ENCODE data around the gene GPR141.
"Not testable (repeated sequence)": the region's sequence is repeated elsewhere in the genome, so short reads cannot be mapped to it uniquely, and the experiment has no call there.

The GPR141 gene

DNA sequence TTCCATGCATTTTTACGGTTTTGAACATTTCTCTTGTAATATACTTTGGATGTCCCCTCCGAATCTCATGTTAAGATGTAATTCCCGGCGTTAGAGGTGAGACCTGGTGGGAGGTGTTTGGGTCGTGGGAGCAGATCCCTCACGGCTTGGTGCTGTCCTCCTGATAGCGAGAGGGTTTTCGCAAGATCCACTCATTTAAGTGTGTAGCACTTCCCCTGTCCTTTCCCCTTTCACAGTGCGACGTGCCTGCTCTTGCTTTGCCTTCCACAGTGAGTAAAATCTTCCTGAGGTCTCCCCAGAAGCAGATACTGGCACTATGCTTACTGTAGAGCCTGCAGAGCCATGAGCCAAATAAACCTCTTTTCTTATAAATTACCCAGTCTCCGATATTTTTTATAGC, 6.6 kb downstream of the GPR141 start:
- FAIRE-seq: no peak

DNA sequence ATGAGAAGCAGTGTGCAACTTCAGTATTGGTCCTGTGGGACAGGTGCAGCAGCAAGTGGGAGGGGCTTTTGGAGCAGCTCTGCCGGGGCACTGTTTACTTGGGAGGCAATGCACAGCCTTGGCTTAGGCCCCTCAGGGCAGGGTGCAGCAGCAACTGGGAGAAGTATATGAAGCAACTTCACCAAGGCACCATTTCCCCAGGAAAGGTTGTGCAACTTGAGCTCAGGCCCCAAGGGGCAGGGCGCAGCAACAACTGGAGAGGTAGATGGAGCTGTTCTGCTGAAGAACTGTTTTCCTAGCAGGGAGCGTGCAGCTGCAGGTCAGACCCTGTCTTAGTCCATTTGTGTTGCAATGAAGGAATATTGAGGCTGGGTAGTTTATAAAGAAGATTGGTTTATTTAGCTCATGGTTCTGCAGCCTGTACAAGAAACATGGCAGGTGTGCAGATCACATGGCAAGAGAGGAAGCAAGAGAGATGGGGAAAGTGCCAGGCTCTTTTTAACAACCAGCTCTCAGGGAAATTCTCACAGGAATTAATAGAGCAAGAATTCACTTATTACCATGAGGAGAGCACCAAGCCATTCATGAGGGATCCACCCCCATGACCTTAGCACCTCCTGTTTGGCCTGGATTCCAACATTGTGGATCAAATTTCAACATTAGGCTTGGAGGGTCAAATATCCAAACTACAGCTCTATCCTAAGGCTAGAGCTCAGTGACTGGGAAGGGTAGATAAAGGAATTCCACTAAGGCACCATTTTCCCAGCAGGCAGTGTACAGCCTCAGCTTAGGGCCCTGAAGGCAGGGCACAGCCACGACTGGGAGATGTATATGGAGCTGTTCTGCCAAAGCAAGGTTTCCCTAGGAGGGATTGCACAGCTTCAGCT, 10.9 kb downstream of the GPR141 start:
- no peak for FAIRE-seq

DNA sequence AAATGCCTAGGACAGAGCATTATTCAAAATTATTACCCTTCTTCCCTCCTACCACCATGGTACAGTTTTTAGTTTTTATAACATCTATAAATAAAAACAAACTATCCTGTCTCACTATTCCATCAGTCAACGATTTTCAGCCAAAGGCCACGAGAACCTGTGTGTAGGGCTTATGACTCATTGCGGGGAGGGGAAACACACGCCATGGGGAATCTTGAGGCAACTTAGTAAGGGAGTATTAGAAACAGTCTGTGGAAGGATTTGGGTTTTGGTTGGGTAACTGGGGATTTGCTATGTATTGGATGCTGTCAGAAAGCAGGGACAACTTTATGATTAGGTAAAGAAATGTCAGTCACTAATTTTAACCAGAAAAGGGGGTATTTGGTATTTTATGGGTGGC, 14.7 kb downstream of the GPR141 start:
- no peak for FAIRE-seq

DNA sequence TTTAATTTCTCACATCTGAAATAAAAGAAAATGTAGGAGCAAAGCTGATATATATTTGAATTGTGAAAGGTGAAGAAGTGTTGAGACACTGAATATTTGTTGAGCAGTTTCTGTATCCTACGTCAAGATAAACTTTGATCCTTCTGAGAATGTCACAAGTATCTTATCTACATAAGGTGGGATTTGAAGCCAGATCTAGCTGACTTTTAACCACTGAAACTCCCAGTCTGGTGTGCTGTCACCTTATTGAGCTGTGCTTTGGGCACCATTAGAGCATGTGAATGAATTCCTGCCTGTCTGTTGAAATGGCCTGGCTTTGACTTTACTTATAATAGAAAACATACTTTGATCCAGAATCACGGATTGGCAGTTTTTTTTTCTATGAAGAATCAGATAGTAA, 15.2 kb downstream of the GPR141 start:
- FAIRE-seq: no peak

DNA sequence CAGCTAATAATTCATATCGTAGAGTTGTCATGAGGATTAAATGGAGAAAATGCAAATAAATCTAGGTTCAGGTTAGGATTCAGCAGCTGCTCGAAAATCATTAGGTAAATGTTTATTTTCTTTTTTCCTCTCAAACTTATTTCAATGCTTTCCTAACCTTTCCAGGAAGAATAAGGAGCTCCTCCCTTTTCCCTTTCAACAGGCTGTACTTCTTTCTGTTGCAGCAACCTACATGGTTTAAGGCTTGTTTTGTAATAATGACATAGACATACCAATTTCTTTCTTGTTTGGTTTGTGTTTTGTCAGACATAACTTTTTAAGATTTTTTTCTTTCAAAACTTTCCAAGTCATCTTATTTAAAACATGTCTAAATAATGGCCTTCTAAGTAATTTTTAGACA, 18.2 kb downstream of the GPR141 start:
- FAIRE-seq: no peak

DNA sequence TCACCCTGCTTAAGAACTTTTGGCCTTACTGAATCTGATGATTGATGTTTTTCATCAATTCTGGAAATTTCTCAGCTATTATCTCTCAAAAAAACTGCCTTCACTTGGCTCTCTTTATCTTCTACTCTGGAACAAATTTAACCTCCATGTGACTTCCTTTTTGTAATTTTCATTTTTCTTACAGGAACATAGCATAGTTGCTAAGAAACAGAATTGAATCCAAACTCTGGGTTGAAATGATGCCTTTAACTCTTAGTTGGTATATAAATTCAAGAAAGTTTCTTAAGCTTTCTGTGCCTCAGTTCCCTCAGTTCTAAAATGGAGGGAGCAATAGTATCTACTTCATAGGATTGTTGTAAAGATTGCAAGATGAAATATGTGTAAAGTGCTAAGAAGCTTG, 19.8 kb downstream of the GPR141 start:
- FAIRE-seq: no peak

DNA sequence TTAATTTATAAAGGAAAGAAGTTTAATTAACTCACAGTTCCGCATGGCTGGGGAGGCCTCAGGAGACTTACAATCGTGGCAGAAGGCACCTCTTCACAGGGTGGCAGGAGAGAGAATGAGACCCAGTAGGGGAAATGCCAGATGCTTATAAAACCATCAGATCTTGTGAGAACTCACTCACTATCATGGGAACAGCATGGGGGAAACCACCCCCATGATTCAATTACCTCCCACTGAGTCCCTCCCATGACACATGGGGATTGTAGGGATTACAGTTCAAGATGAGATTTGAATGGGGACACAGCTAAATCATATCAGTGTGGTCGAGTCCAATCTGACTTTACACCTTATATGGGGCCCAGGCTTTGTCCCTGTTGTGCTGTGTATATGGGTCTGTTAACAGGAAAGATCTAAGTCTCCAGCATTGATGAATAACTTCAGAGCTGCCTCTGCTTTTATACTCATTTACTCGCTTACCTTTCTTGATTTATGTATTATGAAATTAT, 20.8 kb downstream of the GPR141 start:
- not testable (repeated sequence) for FAIRE-seq

DNA sequence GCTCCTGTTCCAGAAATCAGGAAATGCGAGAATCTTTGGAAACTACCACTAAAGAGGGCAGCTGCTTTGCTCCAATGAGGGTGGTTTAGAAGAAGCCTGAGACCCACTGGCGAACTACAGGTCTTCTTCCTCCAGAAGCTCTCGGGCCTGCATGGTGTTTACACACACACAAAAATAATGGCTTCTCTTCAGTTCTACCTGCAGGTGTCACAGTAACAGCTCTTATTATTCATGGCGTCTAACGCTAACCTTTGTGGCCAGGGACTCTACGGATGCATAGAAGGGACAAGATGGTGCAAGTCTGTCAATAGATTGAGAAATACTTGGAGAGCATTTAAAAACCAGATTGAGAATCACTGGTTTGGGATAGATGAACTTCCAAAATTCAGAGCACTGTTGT, 22.4 kb downstream of the GPR141 start:
- FAIRE-seq: no peak

DNA sequence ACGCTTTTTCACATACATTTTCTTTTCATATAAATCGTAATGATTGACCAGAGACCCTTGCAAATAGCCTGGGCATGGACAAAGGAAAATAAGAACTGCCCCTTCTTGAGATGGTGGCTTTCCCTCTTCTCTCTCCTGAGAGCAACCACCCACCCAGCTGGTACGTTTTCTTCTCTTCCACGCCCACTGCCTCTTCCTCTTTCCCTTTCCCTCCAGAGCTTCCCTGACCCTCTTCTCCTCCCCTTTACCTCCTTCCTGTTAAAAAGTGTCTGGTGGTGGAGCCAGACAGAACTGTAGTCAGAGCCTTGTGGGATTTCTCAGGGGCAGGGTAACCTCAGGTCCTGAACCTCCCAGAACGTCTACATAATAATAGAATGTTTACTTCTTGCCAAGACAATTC, 23.2 kb downstream of the GPR141 start:
- FAIRE-seq: no peak

DNA sequence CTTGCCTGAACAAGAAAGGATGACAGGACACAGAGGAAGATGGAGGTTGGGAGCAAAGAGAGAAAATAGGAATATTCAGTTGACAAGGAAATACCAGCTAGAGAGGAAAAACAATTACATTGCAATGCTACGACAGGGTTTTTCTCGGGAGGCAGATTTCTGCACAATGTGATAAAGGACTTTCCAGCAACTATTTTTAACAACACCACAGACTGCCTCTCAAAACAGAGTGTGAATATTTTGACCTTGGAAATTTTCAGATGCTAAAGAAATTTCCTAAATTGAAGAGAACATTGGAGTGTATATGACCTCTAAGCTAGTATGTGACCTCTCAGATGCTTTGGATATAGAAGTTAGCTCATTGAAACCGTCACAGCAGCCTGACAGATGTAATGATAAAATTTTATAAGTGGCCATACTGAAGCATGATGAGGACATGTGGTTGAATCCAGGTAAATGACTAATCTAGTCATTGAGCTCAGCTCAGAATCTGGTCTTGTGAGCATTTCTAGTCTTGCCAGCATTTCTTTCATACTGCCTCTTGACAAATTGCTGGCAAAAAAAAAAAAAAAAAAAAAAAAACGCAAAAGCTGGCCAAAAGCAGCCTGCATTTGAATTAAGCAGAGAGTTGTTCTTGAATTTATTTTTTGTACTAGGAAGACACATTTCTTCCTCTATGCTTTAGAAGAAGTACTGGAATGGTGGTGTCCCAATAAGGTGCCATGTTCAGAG, 24.4 kb downstream of the GPR141 start:
- FAIRE-seq: no peak

DNA sequence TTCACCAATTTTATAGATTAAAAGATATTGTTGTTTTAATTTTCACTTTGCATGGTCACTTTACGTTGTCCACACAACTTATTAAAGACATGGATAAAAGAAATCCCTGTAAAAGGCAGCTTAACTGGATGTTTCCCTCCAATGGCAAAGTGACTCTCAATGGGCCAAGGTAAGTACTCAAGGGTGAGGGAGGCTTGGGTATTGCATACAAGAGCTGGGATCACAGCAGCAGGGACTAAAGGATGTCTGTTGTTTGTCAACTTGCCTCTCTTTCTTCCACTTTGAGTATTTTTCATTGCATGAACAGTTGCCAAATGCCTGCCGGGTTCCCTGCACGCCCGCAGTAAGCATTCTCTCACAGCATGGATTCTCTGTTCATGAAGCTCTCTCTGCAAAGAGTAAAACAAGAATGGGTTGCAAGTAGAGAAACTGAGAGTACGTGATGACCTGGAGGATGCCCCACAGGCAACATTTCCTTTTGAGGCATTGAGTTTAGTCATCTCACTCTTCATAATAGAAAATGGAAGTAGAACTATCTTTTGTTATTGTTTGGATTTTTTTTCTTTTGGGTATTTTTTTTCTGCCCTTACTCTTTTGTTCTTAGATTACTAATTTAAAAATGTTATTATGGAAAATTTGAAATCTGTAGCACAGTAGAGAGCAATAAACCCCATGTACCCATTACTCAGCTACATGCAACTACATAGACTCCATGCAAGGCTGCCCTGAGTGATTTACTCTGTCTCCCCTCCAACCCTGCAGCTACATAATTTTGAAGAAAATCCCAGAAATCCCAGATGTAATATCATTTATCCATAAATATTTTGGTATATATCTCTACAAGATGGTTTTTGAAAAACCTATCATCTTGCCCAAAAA, 26.3 kb downstream of the GPR141 start:
- FAIRE-seq: no peak

DNA sequence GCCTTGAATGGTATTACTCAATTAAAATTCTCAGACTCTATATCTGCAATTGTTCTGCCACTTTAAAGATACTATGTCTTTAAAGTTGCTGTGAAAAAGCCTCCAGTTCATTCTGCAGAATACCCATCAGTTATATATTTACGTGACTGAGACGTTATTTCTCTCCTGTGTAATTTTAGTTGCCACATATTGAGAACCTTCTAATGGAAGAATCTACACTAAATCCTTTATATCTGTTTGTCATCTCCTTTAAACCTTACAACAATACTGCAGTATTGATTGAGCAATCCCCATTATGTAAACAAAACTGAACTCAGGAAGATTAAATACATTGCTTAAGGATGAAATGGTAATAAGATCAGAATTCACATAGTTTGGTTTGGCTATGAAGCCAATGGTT, 30.0 kb downstream of the GPR141 start:
- no peak for FAIRE-seq

DNA sequence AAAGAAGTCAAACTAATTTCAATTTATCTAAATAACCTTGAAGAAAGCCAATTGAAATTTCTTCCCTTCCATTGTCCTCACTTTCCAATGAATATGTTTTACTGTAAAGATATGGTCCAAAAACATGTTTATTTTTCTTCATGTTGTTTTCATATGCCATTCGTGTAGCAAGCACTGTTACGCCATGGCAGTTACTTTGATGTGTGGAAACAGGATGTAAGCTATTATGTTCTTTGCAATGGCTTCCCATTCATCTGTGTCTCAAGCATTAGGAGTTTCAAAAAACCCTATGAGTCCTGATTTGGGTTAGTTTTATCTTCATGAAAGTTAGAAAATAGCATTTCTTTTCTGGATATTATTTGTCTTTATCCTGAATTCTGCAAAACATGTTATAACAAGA, 31.0 kb downstream of the GPR141 start:
- FAIRE-seq: no peak

DNA sequence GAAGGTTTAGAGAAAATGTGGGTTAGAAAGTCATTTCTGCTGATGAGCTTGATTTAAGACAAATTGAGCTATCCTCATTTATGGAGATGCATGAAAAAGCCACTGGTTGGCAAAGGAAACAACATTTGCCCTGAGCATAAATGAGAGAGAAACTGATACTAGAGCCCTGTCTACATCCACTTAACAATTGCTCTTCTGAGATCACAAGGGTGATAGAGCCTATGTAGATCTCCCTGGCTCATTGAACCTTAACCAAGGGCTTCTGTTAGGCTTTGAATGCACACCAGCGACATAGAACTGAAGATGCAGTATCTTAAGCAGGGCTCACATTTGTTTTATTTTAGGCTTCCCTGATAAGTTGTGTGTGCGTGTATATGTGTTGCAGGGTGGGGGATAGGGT, 35.0 kb downstream of the GPR141 start:
- FAIRE-seq: no peak

DNA sequence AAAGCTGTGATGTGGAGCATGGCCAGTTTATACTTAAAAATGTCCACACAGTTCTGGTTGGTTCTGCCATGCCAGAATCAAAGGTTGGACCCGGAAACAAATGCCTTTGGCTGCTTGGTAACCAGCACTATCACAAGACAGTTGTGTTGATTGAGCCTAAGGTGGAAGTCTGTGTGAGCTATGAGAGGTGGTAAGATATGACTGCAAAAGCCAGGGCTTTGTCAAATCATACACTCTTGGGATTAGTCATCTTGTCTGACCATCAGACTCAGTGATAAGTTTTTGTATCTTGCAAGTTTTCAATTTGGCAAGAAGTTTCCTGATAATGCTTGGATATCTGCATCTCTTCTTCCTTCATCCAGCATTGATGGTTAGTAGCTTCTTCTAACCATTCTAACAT, 35.5 kb downstream of the GPR141 start:
- FAIRE-seq: no peak

DNA sequence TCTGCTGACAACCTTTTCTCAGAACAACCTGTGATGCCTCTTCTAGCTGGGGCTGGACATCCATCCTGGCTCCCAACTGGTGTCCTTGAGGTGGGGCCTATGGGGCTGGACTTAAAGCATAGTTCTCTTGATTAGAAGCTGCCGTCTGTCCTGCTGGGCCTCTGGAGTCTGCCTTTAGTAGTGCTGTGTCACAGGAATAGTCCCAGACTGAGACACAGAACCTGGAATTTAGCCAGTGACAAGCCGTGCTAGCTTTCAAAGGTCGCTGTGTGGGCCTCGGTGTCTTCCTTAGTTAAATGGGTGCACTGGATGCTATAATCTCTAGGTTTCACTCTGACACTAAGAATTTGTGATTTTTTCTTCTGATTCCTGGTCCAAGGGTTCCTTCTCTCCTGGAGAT, 41.2 kb downstream of the GPR141 start:
- no peak for FAIRE-seq

DNA sequence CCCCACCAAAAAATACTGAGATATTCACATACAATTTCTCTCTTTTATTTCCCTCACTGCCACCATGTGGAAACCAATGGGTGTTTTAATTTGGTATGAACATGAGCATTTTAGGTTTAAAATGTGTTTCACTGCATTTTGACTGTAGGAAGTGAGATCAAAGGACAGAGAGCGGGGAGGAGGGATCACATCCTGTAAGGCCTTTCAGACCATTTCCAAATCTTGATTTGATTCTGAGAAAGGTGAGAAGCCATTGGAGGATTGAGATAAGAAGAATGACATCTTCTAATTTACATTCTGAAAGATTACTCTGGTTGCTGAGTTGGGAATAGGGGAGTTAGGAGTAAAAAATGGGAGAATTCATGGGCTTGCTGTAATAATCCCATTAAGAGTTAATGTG, 42.5 kb downstream of the GPR141 start:
- FAIRE-seq: no peak

DNA sequence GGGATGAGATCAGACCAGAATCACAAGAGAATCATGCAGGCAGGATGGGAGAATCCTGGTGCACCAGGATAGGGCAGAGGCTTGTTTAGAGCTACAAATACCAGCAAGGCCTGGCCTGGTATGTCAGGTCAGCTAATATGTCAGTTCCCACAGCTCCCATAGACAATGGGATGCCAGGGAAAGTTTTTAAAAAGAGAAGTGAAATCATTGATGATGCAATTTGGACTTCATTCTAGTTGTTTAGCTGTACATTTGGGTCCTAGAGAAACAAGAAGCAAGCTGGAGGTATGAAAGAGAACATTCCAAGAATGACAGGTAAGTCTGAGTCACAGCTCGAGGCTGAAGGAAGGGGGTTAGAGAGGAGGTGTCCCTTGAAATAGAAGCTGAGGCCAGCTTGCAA, 45.2 kb downstream of the GPR141 start:
- FAIRE-seq: no peak

DNA sequence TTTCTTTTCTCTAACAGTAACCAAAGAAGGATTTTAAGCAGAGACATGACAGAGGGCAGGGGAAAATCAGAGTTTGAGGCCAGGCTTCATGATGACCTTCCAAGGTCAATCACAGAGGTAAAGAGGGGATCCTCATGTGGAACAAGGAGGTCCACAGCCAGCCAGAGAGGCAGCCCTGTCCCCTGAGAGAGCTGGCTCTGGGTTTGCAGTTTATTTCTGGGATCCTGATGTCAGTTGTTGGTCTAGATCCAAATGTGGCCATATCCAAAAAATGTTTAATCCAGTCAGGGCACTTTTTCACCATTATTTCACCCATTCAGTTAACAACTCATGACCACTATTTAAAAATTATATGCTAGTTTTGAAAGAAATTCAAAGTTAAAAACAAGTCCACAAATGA, 45.6 kb downstream of the GPR141 start:
- no peak for FAIRE-seq

DNA sequence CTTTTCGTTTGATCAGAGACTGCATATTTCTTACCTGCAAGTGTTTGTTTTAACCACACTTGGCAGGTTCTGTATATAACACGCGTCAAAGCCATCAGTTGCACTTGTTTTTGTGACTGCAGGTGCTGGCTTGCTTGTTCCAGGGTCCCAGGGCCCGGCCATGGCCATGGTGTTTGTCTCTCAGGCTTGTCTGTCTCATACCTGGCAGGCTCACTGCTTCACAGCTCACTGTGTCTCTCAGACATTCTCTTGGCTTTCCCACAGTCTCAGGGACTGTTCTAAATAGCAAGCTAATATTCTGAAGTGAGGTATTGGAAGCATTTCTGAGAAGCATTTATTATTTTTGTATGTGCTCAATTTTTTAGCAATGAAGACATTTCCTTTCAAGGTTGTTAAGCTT, 46.9 kb downstream of the GPR141 start:
- no peak for FAIRE-seq

DNA sequence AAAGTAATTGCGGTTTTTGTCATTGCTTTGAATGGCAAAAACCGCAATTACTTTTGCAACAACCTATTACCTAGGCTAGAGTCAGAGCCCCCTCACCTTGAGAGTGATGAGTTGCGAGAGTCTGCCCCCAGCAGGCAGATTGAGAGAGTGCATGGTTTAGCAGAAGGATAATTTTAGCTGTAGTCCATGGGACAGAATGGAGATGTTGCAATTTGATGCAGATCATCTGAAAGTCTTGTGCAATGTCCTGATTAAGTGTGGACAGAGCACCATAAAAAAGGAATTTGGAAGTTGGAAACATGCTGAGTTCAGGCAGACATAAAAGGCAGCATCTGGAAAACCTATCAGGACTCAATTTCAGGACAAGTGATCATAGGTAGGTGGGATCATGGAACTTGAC, 48.7 kb downstream of the GPR141 start:
- FAIRE-seq: no peak

DNA sequence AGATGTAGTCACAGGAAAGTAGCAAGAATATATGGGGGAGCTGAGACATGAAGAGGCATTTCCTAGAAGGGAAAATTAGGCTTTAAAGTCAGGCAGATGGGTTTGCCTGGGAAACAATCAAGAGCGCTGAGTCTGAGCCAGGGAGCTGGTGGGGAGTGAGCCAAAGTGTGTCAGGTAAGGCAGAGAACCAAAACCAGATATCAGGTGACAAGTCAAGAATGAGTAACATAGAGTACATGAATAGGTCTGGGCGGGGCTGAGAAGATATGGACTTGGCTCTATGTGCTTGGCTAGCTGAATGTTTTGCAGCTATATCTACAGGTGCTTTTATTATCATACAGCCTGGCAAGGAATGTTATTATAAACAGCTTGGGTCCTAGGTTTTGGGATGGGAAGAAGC, 49.3 kb downstream of the GPR141 start:
- no peak for FAIRE-seq

DNA sequence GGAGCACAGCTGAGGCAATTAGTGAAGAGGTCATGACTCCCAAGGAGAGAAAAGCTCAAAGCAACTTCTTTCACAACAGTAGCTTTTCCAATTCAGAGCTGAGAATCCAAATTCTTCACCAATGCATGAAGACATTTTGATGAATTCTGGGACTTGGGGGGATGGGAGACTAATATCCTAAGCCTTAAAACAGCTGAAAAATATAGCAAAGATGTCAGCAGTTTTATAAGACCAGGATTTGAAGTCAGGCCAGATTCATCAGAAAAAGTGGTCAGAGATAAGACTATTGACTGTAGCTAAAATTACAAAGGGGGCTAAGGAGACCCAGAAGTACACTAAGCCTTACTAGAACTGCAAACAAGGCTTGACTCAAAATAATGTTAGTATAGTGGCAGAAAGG, 51.6 kb downstream of the GPR141 start:
- no peak for FAIRE-seq
